Measurements from ENCODE around the gene AXIN2.
A peak's percentile ranks its signal among the peaks of the same experiment; 100 is the strongest.

The AXIN2 gene

DNA sequence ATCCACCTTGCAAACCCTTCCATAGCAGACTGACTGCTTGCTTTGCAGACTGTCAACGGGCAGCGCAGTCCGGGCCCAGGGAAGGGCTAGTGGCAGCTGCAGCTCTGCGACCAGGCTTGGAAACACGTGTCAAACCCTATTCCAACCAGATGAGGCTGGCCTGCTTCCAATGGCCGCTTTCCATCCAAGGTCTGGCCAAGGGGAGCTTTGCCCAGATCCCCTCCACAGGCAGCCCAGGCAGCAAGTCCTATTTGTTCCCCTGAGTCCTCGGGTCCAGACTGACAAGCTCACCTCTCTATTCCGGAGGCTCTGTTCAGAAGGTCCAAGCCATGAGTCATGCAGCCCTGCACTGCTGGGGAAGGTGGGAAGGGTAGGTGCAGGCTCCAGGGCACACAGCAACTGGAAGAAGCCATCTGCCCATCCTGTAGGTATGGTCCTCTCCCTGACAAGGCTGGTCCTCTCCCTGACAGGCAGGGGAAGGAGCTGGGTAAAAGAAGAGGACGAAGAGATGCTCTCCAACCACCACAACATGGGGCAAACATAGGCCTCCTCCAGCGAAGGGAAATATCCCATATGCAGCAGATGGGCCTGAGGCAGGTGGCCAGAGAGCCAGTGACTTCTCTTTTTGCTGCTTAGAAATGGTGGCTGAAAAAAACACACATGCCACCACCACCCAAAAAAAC is 22.6 kb upstream of the AXIN2 start:
- no peak for DNase-seq

DNA sequence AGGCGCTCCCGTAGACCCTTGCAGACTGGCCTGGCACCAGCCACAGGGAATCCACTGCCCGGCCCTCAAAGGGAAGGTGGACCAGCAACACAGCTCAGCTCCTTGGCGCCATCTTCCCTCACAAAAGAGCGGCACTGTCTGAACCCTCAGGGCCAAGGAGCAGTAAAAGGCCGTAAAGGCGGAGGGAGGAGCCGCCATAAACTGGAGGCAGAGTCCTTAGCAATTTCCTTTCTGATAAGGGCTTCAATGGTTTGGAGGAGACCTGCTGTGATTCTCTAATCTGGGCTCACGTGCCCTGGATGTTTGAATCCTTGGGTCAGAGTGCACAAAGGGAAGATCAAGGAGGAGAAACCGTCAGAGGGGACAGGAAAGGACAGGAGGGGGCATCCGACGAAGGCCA is 15.5 kb upstream of the AXIN2 start:
- no peak for DNase-seq

DNA sequence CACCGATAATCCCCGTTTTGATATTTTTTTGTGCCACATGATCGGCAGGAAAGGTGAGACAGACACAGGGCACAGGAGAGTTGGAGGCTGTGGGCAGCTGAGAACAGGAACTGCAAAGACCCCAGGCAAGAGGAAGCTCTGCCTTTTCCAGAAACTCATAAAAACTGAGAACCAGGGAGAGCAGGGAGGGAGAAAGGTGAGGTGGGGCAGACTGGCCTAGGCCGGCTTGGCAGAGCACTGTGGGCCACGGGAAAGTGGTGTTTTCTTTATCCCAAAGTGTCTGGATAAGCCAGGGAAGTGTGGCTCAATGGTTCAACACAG is 11.8 kb upstream of the AXIN2 start:
- DNase-seq = no peak

DNA sequence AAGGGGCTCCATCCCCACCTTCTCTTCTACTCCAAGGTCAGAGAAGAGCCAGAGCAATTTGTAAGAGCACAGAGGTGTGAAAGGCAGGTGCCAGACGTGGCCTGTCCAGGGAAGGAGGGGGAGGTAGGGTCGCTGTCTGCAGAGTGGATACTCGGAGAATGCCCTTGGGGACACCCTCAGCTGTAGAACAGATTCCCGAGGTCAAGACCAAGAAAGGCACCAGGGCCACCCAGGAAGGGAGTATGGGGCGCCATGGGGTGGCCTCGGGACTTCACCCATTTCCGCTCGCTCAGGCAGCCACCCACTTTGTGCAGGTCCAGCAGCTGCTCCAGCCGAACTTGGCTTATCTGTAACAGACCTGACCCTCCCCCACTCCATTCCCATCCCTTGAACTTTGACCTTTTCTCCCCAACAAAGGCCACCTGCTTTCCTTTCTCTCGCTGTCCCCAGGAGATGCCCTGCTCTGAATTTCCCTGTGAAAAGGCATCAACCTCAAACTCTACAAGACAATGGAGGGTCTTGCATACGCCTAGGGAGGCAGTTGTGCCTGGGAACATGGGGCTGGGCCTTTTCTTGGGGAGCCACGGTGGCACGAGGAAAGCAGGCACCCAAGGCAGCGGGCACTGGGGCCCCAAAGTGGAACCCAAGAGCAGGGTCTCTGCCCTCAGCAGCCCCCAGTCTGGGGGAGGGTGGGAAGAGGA is 11.3 kb upstream of the AXIN2 start:
- no peak for DNase-seq

DNA sequence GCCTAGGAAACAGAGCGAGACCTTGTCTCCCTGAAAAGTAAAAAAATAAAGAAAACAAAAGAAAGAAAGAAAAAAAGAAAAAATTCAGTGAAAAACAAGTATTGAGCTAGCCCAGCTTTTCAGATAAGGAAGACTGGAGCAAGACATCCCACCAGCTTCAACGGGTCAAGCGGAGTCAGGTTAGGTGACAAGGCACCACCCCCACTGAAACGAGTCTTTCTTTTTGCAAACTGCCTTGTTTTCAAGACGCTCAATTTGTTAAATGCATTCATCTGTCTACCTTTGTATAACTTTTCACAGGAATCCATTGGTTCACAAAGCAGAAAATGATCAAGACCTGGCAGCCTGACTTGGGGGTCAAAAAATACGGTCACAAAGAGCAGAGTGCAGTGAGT is 10.7 kb upstream of the AXIN2 start:
- no peak for DNase-seq

DNA sequence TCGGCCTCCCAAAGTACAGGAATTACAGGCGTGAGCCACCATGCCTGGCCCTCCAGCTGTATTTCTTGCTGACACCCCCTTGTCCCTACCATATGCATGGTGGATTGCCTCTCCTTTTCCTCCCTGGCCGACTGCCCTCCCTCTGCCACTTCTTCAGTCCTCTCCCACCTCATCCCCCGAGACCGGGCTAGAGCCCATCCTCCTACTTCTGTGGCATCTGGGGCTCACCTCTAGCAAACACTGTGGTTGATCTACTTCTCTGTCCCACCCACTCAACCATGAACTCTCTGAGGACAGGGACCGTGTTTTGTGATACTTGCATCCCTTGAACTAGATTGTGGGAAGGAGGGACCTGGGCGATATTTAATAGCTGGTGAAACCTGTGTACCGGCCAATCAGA is 7.5 kb upstream of the AXIN2 start:
- no peak for DNase-seq

DNA sequence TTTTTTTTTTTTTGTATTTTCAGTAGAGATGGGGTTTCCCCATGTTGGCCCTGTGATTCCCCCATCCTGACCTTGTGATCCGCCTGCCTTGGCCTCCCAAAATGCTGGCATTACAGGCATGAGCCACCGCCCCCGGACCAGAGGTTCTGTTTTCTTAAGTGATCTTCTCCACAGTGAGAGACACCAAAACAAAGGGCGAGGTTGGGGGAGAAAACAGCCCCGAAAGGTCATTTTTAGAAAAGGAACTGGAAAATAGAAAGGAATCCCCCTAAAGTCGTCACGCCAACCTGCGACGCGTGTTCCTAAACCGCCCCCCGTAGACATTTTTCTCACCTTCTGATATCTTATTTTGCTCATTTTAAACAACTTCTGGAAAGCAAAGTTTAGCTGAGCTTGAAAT is 6.1 kb upstream of the AXIN2 start:
- DNase-seq = no peak

DNA sequence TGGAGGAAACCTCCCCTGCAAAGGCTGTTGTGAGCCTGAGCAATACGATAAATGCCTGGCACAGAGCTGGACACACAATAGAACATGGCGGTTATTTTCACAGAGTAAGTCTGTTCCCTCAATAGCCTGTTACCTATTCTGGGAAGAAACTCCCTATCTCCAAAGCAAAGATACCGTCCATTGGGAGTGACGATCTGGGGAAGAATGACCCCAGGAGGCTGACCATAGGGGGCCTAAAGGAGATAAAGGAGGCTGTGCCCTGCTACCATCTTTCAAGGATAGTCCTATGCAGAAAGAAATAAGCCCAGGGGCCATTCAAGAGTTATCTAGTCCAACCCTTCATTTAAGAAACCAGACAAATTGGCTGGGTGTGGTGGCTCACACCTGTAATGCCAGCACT is 4.1 kb upstream of the AXIN2 start:
- DNase-seq = no peak

DNA sequence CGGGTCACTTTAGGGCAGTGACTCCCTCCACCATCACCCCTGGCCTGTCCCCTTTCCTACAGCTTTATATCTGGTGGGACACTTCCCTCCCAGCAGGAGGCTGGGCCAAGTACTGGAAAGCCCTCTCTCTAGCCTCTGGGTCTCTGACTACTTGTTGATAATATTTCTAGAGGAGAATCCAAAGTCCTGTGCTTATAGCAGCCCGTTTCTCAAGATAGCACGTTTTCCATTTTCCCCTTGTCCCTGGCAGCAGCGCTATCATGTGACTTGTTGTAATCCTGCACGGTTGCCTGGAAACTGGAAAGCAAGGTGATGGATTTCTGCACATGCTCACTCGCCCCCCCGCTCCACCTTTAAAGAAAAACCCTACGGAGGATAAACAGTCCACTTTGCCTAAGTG is 3.3 kb upstream of the AXIN2 start:
- DNase-seq = no peak

DNA sequence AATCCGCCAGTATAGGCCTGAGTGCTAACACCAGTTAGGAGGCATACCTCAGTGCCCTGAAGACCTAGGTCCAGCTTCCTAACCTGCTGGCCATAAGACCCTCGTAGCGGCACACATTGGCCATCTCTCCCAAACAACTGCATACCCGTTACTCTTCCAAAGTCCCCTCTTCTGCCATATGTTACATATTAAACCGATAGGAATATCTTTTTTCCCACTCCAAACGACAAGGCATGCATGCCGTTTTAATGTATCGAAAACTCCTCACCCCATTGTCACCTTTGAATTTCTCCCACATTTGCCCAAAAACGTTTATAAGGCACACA is 721 bp upstream of the AXIN2 start:
- DNase-seq = no peak

DNA sequence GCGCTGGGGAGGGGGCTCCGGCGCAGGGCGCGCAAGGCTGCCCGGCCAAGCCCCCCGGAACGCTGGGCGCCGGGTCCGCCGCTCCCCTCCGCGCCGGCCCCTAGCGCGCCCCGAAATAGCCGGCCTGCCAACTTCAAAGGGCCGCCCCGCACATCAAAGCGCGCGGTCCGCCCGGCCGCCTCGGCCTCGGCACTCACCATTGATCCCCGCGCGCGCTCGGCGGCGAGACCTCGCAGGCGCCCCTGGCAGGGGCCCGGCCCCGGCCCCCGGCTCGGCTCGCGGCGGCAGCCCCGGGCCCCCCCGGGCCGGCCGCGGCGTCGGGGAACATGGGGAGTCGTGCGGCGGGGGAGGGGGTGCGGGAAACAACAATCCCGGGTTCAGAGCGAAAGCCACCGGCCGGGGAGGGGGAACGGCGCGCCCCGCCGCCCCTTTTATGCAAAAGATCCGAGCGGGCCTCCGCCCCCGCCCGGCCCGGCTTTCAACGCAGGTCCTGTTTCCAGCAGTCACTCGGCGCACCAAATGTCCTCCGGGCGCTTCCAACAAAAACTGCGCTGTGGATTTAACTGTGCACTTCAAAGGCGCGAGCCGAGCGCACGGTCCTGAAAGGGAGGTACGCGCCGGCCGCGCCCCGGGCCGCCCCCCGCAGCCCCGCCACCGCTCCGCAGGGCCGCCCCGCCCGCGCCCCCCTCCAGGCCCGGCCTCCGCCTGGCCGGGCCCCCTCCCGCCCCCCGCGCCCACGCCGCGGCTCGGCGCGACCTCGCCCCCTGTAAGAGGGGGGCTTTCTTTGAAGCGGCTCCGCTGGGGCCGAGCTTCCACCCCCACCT is 608 bp downstream of the AXIN2 start:
- DNase-seq = peak; percentile 84

DNA sequence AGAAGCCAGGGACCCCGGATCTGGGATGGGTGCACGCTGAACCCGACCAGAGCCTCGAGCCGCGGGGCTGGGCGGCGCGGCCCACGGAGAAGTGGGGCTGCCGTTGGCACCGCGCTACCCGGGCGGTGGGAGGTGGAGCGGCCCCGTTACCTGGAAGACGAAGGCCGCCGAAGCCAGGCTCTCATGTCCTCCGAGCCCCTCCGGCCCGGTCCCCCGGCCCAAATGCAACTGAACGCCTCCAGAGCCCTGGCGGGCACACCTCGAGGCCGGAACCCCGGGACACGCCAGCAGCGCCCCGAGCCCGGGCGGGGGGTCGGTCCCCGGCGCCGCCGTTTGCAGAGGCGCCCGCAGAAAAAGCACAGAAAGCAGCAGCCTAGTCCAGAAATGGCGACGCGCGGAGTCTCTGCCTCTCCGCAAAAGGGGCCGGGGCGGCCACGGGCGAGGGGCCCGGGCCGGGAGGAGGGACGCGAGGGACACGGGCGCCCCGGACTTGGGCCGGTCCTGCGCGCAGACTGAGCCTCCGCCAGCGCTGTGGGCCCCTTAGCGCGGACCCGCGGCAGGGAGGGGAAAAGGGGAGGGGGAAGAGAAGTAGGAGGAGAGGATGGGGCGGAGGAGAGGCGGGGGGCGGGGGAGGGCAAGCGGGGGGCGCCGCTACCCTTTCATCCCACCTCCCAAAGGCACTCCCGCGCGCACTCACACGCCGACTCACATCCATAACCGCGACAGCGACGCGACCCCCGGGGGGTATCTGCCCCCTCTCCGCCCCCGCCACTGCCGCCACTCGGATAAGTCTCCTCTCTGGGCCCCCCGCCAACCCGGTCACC is 1.4 kb downstream of the AXIN2 start:
- DNase-seq = peak; percentile 54

DNA sequence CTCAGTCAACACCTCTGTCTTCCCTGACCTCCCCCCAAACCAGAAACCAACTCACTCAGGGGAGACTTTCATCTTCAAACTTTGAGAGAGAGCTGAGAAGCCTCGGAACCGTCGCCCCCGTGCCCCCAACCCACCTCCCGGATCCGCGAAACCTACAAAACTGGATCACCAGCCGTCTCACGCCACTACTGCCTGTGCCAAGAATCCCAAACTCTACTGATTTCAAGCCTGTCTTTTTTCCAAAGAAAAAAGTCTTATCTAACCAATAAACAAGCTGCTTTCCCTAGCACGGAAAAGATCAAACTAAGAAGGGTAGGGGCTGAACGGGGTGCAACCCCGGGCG is 2.0 kb downstream of the AXIN2 start:
- no peak for DNase-seq

DNA sequence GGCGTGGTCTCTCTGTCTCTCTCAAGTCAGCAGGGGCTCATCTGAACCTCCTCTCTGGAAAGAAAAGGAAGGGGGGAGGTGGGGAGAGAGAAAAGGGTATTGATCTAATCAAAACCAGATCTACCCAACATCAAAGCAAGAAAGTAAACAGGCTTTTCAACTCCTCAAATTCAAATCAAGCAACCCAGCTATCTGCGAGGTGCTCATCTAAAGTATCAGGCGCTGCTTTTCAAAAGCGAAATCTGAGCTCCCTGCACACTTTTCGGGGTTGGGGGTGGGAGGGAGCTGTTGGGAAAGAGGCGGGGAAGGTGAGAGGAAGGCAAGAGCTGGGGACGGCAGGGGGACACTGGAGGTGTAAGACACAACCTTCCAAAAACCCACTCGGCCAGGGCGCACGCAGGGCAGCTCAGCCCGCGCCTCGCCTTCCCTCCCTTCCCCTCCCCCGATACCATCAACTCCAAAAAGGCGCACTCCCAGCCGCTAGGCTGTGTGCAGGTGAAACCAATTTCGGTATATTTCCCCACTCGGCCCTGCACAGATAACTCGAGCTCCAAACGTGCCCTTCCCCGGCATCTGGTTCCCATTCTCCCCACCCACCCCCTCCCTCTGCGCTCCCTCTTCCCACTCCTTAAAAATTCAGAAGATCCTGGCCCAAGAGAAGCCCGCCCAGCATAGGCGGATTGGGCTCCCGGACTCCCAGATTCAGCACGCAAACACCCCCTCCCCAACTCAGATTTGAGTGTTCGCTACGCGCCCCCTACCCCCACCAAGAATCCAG is 2.6 kb downstream of the AXIN2 start:
- DNase-seq = peak; percentile 27

DNA sequence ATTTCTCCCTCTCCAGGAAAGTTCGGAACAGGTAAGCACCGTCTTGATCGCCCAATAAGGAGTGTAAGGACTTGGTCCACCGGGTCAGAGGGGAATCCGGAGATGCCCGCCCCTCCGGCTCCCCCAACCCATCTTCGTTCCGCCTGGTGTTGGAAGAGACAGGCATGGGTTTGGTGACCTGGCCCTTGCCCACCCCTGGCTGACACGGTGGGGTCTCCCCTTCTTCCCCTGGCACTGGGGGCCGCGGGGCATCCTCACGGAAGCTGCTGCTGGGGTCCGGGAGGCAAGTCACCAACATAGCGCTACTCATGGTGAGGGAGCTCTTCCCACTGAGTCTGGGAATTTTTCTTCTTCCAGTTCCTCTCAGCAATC is 3.2 kb downstream of the AXIN2 start:
- DNase-seq = no peak

DNA sequence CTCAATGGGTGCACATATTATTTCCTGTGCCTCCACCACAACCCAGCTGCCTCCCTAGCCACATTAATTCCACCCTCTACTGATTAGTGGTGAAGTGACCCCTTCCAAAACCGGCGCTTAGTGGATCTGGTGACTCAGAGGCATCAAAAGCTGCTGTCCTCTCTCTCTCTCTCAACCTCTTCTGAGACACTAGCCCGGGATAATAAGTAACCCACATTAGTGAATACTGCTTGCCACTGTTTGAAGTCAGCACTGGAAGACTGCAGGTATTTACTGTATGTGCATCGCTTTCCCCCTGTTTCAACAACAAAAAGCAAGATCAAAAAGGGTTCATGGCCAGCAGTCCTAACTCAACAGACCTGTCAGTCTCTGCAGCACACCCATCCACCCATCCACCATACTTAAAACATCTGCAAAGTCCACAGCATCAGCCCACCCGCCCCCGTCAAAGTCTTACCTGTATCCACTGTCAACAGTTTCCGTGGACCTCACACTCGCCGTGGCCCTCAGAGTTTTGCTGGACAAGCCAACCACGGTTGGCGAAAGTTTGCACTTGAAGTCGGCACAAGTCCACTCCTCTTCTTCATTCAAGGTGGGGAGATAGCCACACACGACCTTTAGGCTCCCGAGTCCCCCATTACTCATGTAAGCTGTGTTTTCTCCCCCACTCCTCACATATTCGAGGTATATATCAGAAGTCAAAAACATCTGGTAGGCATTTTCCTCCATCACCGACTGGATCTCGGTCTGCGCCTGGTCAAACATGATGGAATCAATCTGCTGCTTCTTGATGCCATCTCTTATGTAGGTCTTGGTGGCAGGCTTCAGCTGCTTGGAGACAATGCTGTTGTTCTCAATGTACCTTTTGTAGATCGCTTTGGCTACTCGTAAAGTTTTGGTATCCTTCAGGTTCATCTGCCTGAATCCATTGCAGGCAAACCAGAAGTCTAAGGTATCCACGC is 3.8 kb downstream of the AXIN2 start:
- peak; percentile 52 for DNase-seq

DNA sequence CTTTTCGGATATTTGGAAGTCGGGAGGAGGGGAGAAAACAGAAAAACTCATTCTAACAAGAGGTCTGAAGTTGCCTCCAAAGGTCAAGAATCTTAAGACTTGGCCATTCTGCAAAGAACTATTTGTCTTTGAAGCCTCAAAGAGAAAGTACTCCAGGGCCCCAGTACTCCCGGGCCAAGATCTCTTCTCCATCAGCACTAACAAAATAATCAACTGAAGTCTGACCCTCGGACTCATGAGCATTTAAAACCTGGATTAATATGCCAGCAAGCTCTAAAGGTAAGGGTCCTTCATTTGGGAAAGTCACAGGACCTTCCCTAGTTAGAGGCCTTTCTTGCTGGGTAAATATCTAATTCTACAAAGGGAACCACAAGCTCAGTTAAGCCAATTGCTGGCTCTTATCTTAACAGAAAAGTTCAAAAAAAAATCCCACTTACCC is 4.5 kb downstream of the AXIN2 start:
- no peak for DNase-seq

DNA sequence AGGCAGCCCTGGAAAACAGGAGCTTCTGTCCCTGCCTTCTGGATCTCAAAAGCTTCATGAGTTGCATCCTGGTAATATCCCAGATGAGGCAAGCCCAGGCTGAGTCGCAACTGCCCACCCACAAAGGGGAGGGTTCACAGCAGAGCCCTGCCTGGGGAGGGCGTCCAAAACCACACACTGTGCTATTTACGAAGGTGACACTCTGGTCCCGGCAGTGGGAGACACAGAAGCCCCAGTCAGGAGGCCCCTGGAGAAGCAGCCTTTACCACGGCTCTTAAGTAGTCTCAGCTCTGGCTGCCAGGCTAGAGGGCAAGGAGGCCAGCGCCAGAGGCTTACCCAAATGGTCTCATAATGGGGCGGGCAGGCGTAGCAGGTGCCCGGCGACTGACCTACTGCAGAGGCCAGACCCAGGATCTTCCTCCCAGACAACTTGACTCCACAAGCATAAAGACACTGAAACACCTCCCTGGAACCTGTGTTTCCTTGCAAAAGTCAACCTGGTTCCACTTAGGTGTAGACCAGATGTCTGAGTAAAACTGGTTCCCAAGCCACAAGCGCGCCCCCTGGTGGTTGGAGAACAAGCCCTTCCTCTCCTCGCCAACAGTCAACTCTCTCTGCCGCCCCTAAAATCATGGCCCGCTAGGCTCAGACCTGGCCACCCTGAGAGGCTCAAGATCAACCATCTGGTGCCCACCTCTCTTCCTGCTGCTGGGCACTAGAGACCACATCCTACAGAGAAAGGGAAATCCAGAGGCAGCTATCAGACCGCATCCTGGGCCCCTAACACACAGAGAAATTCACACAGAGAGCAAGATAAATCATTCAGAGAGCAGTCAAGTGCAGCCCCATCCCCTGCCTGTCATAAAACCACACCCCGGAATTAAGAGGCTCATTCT is 5.2 kb downstream of the AXIN2 start:
- DNase-seq = peak; percentile 96

DNA sequence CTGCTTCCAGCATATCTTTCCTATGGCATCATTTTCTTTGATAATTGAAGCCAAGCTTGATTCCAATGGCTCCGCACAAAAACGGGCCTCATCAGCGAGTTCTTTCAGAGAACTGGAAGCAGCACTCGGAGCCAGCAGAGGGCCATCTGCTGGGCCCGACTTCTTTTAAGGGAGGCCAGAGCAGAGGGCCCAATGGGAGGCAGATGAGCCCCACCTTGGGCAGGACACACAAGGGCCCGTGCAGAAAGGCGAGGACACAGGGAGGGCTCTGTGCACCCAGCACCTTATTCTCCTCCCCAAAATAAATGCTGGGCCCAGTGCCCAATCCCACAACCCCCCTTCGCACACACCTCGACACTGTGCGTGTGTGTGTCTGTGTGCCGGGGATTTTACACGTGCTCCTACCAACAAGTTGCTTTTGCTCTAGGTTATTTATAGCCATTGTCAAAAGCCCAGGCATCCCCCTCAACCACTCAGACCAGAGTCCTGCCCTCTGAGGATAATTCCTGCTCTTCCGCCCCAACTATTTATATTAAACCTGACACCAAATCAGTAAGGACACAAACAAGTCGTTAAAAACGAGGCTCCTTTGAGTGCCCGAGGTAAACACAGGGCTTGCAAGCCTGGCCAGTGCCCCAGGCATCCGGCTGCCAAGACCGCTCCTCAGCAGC is 6.8 kb downstream of the AXIN2 start:
- peak; percentile 13 for DNase-seq

Measured in CD4-positive, alpha-beta T cell treated with Interleukin-17A for 4 hours (primary cell).